ENCODE data around the gene CST11.
"Not testable (repeated sequence)": the region's sequence is repeated elsewhere in the genome, so short reads cannot be mapped to it uniquely, and the experiment has no call there.

Gene CST11

GRCh38 chr20:23476015-23476754 lies 23.5 kb upstream of the CST11 start:
- Histone ChIP-seq H3K36me3 (ENCODE audit: control insufficient read depth, insufficient read depth, low read length) (no peaks in the 10 kb centered on the region), H3K4me1 (ENCODE audit: control insufficient read depth, insufficient read depth, low read length) (peaks cover 15% of the 10 kb centered on the region), H3K4me3 (ENCODE audit: low read depth, low read length) (no peak overlapping the region)

GRCh38 chr20:23475395-23475794 lies 22.7 kb upstream of the CST11 start:
- no peak overlapping the region for H3K9ac ChIP-seq (ENCODE audit: low read depth, low read length)

More at GRCh38 chr20:23476015-23476754, 23.5 kb upstream of the CST11 start:
- Histone ChIP-seq H3K9ac (ENCODE audit: low read depth, low read length) (no peak overlapping the region), H3K27me3 (ENCODE audit: control insufficient read depth, insufficient read depth, low read length) (no peaks in the 10 kb centered on the region), H3K9me3 (ENCODE audit: control insufficient read depth, insufficient read depth, low read length) (no peaks in the 10 kb centered on the region)

GRCh38 chr20:23473293-23473692 lies 20.6 kb upstream of the CST11 start:
- not testable (repeated sequence) for H3K36me3 ChIP-seq (ENCODE audit: control insufficient read depth, insufficient read depth, low read length); H3K9me3 ChIP-seq (ENCODE audit: control insufficient read depth, insufficient read depth, low read length); H3K27me3 ChIP-seq (ENCODE audit: control insufficient read depth, insufficient read depth, low read length); H3K4me3 ChIP-seq (ENCODE audit: low read depth, low read length)
- peaks cover 23% of the 10 kb centered on the region for H3K4me1 ChIP-seq (ENCODE audit: control insufficient read depth, insufficient read depth, low read length)
- peak overlapping the region; percentile 4 for H3K9ac ChIP-seq (ENCODE audit: low read depth, low read length)

More at GRCh38 chr20:23475395-23475794, 22.7 kb upstream of the CST11 start:
- Histone ChIP-seq H3K4me1 (ENCODE audit: control insufficient read depth, insufficient read depth, low read length) (peaks cover 20% of the 10 kb centered on the region), H3K27me3 (ENCODE audit: control insufficient read depth, insufficient read depth, low read length) (no peaks in the 10 kb centered on the region), H3K9me3 (ENCODE audit: control insufficient read depth, insufficient read depth, low read length) (no peaks in the 10 kb centered on the region), H3K4me3 (ENCODE audit: low read depth, low read length) (no peak overlapping the region), H3K36me3 (ENCODE audit: control insufficient read depth, insufficient read depth, low read length) (no peaks in the 10 kb centered on the region)

- not testable (repeated sequence) for H3K27me3 ChIP-seq (ENCODE audit: control insufficient read depth, insufficient read depth, low read length); H3K9me3 ChIP-seq (ENCODE audit: control insufficient read depth, insufficient read depth, low read length); H3K36me3 ChIP-seq (ENCODE audit: control insufficient read depth, insufficient read depth, low read length); H3K4me3 ChIP-seq (ENCODE audit: low read depth, low read length); H3K9ac ChIP-seq (ENCODE audit: low read depth, low read length)
- H3K4me1 ChIP-seq (ENCODE audit: control insufficient read depth, insufficient read depth, low read length) = peaks cover 23% of the 10 kb centered on the region
These were observed 19.6 kb upstream of the CST11 start for GRCh38 chr20:23472306-23472705.

- not testable (repeated sequence) for H3K36me3 ChIP-seq (ENCODE audit: control insufficient read depth, insufficient read depth, low read length); H3K4me3 ChIP-seq (ENCODE audit: low read depth, low read length); H3K9ac ChIP-seq (ENCODE audit: low read depth, low read length); H3K27me3 ChIP-seq (ENCODE audit: control insufficient read depth, insufficient read depth, low read length)
- H3K4me1 ChIP-seq (ENCODE audit: control insufficient read depth, insufficient read depth, low read length) = peaks cover 13% of the 10 kb centered on the region
- peaks cover 19% of the 10 kb centered on the region for H3K9me3 ChIP-seq (ENCODE audit: control insufficient read depth, insufficient read depth, low read length)
These were observed 14.3 kb upstream of the CST11 start for GRCh38 chr20:23466961-23467360.

- peaks cover 17% of the 10 kb centered on the region for H3K9me3 ChIP-seq (ENCODE audit: control insufficient read depth, insufficient read depth, low read length)
- H3K27me3 ChIP-seq (ENCODE audit: control insufficient read depth, insufficient read depth, low read length) = no peaks in the 10 kb centered on the region
- no peak overlapping the region for H3K4me3 ChIP-seq (ENCODE audit: low read depth, low read length)
- H3K4me1 ChIP-seq (ENCODE audit: control insufficient read depth, insufficient read depth, low read length) = no peaks in the 10 kb centered on the region
- H3K9ac ChIP-seq (ENCODE audit: low read depth, low read length) = no peak overlapping the region
- no peaks in the 10 kb centered on the region for H3K36me3 ChIP-seq (ENCODE audit: control insufficient read depth, insufficient read depth, low read length)
These were observed 8.5 kb upstream of the CST11 start for GRCh38 chr20:23461180-23461579.

GRCh38 chr20:23459461-23460150 lies 6.9 kb upstream of the CST11 start:
- Histone ChIP-seq H3K9me3 (ENCODE audit: control insufficient read depth, insufficient read depth, low read length) (peaks cover 5% of the 10 kb centered on the region), H3K27me3 (ENCODE audit: control insufficient read depth, insufficient read depth, low read length) (no peaks in the 10 kb centered on the region), H3K36me3 (ENCODE audit: control insufficient read depth, insufficient read depth, low read length) (no peaks in the 10 kb centered on the region), H3K4me1 (ENCODE audit: control insufficient read depth, insufficient read depth, low read length) (no peaks in the 10 kb centered on the region), H3K9ac (ENCODE audit: low read depth, low read length) (no peak overlapping the region), H3K4me3 (ENCODE audit: low read depth, low read length) (no peak overlapping the region)

GRCh38 chr20:23456873-23457272 lies 4.2 kb upstream of the CST11 start:
- Histone ChIP-seq H3K27me3 (ENCODE audit: control insufficient read depth, insufficient read depth, low read length) (no peaks in the 10 kb centered on the region), H3K9me3 (ENCODE audit: control insufficient read depth, insufficient read depth, low read length) (no peaks in the 10 kb centered on the region), H3K36me3 (ENCODE audit: control insufficient read depth, insufficient read depth, low read length) (no peaks in the 10 kb centered on the region), H3K4me1 (ENCODE audit: control insufficient read depth, insufficient read depth, low read length) (no peaks in the 10 kb centered on the region), H3K4me3 (ENCODE audit: low read depth, low read length) (no peak overlapping the region), H3K9ac (ENCODE audit: low read depth, low read length) (no peak overlapping the region)

- no peak overlapping the region for H3K9ac ChIP-seq (ENCODE audit: low read depth, low read length)
- no peaks in the 10 kb centered on the region for H3K4me1 ChIP-seq (ENCODE audit: control insufficient read depth, insufficient read depth, low read length)
- H3K4me3 ChIP-seq (ENCODE audit: low read depth, low read length) = no peak overlapping the region
- H3K36me3 ChIP-seq (ENCODE audit: control insufficient read depth, insufficient read depth, low read length) = no peaks in the 10 kb centered on the region
- no peaks in the 10 kb centered on the region for H3K9me3 ChIP-seq (ENCODE audit: control insufficient read depth, insufficient read depth, low read length)
- H3K27me3 ChIP-seq (ENCODE audit: control insufficient read depth, insufficient read depth, low read length) = no peaks in the 10 kb centered on the region
These were observed 3.7 kb upstream of the CST11 start for GRCh38 chr20:23456409-23456808.

GRCh38 chr20:23455639-23456038 lies 3.0 kb upstream of the CST11 start:
- no peak overlapping the region for H3K4me3 ChIP-seq (ENCODE audit: low read depth, low read length)
- H3K9ac ChIP-seq (ENCODE audit: low read depth, low read length) = no peak overlapping the region
- H3K27me3 ChIP-seq (ENCODE audit: control insufficient read depth, insufficient read depth, low read length) = no peaks in the 10 kb centered on the region
- no peaks in the 10 kb centered on the region for H3K36me3 ChIP-seq (ENCODE audit: control insufficient read depth, insufficient read depth, low read length)
- no peaks in the 10 kb centered on the region for H3K9me3 ChIP-seq (ENCODE audit: control insufficient read depth, insufficient read depth, low read length)
- H3K4me1 ChIP-seq (ENCODE audit: control insufficient read depth, insufficient read depth, low read length) = no peaks in the 10 kb centered on the region

- Histone ChIP-seq H3K9ac (ENCODE audit: low read depth, low read length) (no peak overlapping the region), H3K9me3 (ENCODE audit: control insufficient read depth, insufficient read depth, low read length) (no peaks in the 10 kb centered on the region), H3K36me3 (ENCODE audit: control insufficient read depth, insufficient read depth, low read length) (no peaks in the 10 kb centered on the region), H3K4me3 (ENCODE audit: low read depth, low read length) (no peak overlapping the region), H3K4me1 (ENCODE audit: control insufficient read depth, insufficient read depth, low read length) (no peaks in the 10 kb centered on the region), H3K27me3 (ENCODE audit: control insufficient read depth, insufficient read depth, low read length) (no peaks in the 10 kb centered on the region)
These were observed 2.1 kb upstream of the CST11 start for GRCh38 chr20:23454816-23455215.
